Effector CD8-positive, alpha-beta T cell (primary cell): ENCODE data around the gene PARD3B.

Experiments used
- DNase-seq: peaks from one replicate; lab custom pipeline; 2025; lab: John Stamatoyannopoulos, UW

Gene PARD3B

DNA sequence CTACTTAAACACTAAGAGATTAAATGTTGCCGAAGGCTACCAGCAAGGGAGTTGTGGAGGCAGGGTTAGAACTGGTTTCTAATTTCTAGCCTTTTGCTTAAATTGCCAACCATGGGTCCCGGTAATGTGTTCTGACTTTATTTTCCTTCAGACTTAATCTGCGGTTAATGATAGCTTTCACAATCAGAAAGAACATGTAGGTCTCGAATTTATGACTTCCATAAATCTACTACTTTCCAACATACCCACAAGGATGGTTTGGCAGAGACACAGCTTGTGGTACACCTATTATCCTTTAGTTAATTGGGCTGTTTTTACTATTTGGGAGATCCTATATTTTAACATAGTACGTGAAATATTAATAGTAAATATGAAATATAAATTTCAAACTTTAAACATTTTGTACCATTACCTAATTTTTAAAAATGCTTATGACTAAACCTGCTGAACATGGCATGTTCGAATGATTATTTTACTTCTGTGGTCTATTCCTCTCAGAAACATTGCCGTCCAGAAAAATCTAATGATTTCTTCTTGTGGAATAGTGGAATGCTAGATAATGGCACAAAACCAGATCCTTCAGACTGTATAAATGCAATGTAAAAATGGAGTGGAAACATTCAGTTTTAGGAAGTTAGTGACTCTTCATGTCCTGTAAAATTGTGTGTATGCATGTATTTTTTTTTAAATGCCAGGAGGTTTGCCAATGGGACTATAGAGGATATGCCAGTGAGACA, 41.3 kb downstream of the PARD3B start:
- no peak for DNase-seq

DNA sequence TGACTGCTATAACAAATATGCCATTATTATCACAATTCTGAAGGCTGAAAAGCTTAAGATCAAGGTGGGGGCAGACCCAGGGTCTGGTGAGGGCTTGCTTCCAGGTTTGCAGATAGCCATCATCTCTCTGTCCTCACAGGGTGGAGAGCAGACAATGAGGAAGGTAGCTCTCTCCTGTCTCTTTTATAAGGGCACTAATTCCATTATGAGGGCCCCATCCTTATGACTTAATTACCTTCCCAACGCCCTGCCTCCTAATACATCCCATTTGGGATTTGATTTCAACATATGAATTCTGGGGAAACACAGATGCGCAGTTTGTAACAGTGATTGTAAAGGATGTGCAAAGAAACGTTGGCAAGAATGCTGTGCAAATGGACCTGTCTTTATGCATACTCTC, 44.8 kb downstream of the PARD3B start:
- DNase-seq: no peak

DNA sequence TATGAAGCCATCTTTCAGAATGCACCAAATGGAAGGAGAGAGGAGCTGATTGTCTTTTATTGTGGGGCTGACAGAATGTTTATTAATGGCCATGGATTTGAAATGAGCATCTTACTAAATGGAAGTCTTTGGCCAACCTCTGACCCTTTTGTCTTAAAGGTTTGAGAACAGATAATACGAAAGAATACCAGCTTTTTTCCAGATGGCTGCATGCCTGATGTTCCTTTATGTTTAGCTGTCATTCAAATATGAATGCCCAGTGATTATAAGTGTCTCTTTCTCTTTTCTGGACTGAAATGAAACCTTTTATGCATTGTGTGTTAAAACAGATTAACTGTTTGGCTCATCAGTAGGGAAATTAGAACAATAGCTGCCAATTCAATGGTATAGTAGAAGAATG, 46.0 kb downstream of the PARD3B start:
- DNase-seq: no peak

DNA sequence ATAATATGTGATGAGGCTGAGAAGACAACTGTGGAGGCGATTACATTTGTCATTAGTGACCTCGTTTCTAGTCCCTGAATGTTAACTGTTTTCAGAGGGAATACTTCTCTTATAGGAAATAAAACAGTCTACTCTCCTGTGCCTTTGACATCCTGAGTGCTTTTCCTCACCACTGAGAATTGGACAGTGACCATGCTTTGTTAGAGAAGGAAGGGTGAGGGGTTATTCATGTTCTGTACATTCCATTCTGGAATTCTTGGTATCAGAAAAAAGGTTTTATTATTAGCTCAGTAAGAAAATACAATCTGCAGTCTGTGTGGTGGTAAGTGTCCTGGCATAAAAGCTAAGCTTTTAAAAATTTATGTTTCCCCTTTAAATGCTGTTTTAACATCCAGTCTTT, 58.8 kb downstream of the PARD3B start:
- no peak for DNase-seq

DNA sequence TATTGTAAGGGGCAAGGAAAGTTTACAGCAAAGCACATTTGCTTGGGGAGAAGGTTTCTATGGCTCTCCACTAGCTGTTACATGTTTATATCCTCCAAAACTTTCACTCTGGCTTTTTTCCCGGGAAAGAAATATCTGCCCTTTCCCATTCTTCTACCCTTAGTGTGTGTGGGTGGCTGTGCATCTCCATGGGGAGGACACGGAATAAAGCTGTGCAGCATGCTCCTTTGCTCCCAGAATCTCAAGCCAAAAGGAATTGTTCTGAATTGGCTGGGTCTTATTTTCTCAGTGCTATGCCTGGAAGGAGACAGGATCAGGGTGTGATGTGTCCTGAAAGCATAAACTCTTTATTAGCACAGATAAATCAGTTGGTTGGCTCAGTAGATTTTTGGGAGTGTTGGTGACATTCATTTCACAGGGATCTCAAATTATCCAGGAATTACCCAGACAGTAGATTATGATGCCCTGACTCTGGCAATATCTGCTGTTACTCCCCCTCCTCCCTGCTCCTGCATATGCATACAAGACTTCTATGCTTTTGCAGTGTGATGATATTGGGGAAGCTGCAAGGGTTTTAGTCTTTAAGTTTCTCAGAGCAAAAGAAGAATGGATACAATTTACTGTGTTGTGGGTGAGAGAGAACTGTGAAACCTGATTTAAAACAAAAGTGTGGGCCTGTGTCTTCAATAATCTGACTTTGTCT, 63.1 kb downstream of the PARD3B start:
- no peak for DNase-seq

DNA sequence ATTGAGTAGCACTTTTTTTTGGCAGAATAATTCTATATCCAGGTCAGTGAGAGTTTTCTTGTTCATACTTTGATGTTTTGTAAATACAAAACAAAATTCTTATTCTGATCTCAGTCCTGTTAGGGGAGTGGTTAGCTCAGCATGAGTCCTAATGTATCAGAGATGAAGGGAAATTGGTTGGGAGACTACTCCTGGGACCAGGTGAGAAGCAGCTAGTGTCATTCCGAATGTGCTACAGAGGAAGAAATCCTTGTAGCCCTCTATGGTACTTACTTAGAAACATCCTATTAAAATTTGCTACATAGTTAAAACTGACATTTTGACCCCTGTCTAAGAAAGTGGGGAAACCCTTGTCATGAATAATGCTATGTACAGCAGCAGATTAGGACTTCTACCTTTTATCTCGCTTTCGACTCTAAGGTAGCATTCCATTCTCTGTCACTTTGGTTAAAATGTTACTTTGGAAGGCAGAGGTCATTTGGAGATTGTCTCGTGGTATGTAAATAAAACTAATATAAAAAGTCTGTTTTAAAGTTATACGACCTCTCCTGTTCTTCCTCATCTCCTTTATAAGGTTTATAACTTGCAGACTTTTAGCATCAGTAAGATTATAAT, 65.8 kb downstream of the PARD3B start:
- no peak for DNase-seq

DNA sequence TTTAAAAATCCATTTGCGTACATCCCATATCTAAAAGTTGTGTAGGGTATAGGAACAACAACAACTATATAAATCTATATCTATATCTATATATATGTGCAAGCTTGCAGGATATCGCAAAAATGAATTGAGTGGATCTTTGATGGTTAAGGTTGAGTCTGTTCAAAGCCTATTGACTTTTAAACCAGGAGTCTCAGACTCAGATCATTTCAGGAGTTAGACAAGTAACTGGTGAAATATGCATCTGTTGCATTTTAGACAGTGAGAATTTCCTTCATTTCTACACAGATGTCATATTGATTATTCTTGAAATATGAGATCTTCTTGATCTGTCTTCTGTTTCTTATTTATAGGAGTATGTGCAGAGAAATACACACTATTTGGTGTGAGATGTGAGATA, 66.5 kb downstream of the PARD3B start:
- DNase-seq: no peak

DNA sequence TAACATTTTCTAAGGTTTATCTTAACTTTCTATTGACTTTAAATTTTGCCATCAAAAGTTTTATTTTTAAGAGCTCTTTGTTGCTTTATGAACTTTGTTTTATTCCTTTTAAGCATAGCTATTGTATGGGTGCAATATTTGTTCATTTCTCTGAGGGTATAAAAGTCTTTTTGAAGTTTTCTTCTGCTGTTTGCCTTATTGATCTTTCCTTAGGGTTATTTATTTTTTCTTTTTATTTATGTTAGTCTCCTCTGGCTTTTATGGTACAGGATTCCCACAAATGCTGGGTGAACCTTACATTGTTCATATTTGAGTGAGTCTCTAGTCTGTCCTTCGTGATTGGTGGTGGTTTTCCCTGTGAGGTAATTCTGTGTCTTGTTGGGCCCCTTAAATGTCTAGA, 68.4 kb downstream of the PARD3B start:
- DNase-seq: no peak

DNA sequence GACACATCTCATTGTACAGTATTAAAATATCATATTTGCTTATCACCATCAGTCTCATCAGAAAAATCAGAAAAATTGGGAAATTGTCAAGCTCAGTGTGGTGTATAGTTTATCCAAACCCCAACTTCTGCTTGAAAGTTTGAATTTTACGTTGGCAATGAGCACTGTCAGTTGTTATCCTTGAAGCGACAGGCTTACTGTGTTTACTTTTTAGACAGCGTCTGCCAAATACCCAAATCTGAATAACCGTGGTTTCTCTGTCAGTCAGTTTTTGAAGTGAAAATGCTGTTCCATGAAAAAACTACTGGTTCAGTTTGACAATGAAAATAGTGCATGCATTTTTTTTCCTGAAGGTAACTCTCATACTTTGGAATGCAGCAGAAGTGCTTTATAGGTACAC, 70.2 kb downstream of the PARD3B start:
- no peak for DNase-seq

DNA sequence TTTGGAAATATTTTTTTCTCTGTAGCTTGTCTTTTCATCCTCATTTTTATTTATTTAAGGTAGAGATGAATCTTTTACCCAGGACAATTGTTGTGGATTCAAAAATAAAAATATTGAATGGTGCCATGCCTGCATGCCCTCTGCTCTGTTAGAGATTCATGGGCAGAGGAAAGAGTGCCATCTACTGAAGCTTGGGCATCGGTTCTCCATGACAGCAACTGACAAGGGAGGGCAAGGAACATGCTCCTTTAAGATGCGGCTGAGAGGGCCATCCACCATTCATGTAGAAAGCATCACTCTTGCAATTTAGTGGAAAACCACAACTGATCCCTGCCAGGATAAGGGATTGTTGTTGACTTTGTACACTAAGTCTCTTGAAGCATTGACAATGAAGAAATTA, 79.9 kb downstream of the PARD3B start:
- DNase-seq: no peak

DNA sequence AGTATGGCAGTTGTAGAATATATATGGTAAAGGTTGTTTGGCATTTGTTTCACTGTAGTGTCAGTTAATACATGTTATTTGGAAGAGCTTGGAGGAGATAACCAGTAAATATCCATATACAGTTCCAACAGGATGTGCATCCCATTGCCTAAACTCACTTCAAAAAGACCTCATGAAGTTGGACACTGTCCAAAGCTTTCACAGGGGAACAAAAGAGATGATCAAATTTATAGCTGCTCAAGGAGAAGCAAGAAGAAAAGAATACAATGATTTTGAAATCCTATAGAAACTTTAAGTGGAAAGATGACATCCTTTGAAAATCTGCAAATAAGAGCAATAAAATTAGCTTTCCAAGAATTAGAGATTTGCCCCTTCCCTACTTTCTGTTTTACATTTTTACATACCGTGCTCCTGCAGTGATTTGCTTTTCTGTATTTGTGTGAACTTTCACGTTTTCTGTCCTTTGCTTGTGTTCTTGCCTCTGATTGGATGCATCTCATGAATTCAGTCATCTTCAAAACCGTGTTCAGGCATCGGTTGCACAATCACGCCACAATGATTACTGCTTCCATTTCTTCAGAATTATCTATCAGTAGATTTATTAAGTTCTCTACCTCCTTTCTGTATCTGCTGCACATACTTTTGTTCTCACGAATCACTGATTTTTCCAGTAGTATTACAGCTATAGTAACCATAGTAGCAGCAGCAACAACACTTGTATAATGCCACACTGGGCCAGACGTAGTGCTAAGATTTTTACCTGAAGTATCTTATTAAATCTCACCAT, 83.8 kb downstream of the PARD3B start:
- DNase-seq: no peak

DNA sequence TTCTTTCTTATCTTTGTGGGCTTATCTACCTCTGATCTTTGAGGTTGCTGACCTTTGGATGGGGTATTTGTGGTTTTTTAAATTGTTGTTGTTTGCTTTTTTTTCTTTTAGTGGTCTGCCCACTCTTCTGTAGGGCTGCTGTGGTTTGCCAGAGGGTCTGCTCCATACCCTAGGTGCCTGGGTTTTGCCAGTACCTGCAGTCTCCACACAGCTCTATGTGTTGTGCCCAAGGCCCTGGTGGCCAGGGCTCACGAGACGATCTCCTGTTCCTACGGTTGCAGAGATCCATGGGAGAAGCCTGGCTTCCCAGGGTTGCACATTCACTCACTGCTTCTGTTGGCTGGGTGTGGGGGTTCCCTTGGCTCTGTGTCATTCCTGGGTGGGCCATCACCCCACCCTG, 87.1 kb downstream of the PARD3B start:
- no peak for DNase-seq

DNA sequence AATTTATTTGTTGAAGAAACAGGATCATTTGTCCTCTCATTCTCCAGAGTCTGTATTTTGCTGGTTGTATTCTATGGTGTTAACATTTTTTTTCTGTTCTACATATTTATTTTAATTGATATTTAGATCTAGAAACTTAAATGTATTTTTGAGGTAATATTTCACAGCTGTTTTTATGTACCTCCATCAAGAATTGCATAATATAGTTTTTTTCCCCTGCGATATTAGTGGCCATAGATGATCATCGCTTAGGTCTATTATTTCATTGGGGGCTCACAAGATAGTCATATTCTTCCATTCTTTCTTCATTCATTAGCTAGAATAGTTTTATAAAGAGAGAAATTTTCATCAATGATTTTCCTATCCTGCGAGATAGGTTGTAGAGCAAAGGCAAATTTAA, 89.3 kb downstream of the PARD3B start:
- no peak for DNase-seq

DNA sequence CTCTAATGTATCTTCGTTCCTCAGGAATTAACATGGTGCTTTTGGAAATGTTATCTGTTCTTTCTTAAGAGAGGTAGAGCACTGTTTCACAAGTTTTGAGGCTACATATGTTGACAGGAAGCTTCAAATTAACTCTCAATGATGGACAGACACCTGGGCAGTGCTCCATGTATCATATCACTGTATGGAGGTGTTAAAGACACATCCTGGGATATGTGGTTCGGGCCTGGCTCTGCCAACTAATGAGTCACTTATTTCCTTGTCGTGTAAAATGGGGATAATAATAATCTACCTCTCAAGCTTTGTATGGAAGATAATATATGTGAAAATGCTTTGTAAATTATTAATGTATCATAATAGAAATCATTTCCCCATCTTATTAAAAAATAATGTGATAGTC, 90.2 kb downstream of the PARD3B start:
- DNase-seq: no peak

DNA sequence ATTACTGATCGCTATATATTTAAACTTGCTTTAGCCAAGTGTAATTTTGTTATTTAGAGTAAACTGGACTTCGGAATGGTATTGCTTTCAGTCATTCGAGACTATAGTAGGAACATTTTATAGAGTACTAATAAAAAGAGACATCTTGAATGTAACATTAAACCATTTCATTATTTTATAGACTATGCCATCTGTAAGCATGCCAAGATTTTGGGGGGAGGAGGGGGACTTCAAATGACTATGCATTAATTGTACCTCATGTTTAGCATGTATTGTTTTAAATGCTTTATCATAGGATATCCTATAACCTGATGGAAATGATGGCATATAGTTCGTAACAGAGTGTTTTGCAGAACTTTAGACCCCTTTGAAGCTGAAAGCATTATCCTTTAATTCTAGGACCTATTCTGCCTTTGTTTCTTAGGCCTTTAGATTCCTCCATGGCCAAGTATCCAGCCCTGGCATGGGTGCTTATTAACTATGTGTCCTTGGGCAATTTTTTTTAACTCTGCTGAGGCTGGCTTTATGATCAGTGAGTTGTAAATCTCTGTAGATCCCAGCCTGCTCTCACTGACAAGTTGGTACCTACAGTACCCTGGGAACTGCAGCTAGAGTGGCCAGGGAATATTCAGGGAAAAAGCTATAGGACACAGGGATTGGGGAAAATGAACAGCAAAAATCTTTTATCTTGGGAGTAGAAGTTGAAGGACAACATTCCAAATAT, 93.4 kb downstream of the PARD3B start:
- DNase-seq: no peak

DNA sequence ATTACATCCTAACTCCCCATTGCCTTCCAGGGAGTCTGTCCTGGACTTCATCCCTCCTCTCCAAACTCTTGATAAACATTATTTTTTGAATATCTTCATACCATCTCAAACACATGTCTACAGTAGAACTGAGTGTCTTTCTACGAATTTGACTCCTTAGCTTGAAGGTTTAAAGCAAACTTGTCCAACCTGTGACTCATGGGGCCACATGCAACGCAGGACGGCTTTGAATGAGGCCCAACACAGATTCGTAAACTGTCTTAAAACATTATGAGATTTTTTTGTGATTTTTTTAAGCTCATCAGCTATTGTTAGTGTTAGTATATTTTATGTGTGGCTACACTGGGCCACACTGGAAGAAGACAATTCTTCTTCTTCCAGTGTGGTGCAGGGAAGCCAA, 98.1 kb downstream of the PARD3B start:
- DNase-seq: no peak

DNA sequence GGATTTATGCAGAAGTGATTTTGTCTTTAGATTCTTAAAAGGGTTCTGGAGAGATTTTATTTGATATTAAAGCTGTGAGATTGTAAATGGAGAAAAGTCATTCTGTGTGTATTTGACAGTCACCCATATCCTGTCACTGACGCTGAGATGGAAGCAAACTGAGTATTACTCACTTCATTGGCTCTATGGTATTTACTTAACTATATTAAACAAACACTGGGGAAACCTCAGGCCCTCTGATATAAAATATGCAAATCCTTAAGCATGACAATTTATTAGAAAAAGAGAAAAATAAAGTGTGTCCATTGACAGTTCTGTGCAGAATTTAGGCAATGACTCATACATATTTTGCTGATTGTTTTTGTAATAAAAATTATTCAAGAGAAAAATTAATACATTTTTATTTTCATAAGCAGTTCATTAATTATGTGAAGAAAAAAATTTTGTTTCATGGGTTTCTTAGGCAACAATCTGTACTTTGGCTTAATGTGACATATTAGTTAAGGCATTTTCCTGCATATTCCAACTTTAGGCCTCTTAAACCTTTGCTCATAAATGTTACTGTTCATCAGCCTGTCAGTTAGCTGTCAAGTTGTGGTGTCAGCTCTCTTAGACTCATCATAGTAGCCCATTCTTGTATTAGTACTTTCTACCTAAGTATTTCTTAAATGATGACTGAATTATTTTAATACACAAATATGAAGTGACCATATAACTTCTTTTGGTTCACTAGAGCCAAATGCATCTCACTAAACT, 99.9 kb downstream of the PARD3B start:
- no peak for DNase-seq

DNA sequence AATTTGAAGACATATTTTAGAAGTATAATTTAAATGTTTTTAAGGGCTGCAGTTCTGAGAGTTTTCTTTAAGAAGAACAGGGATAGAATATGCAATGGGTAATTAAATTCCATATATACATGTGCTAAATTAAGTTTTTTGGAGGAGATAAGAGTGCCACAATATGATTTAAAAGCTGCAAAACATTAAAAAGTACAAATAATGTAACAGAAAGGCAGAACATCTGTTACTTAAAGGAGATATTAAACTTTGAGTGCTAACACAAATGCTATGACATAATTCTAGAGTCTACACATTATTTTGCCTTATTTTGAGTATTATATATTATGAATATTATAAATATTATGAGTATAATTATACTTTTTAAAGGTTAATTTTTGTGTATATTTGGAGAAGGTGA, 102.4 kb downstream of the PARD3B start:
- no peak for DNase-seq

DNA sequence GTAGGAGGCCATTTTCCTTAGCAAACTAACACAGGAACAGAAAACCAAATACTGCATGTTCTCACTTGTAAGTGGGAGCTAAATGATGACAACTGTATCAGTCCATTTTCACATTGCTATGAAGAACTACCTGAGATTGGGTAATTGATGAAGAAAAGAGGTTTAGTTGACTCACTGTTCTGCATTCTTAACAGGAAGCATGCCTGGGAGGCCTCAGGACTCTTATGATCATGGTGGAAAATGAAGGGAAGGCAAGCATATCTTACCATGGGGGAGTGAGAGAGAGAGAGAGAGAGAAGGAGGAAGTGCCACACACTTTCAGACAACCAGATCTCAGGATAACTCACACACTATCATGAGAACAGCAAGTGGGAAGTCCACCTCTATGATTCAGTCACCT, 105.3 kb downstream of the PARD3B start:
- no peak for DNase-seq

DNA sequence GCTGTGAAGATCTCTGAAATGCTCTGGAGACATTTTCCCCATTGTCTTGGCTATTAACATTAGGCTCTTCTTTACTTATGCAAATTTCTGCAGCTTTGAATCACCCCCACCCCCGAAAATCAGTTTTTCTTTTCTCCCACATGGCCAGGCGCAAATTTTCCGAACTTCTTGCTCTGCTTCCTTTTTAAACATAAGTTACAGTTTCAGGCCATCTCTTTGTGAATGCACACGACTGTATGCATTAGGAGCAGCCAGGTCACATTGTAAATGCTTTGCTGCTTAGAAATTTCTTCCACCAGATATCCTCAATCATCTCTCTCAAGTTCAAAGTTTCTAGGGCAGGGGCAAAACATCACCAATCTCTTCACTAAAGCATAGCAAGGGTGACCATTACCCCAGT, 106.8 kb downstream of the PARD3B start:
- DNase-seq: no peak

DNA sequence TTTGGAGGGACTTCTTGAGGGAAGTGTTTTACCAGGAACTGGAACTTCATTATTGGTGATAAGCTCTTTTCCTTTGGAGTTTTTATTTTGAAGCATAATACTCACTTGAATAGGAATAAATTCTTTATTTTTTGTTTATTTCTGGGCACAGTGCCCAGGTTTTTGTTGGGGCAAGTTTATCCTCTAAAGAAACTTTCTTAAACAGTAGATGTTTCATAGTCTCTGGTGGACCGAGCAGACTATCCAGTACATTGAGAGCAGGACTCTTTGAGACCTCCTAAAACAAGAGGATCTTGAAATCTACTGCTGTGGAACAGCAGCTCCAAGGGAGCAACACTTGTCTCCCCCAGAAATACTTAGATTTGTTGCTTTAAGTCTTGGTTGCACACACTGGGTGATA, 109.4 kb downstream of the PARD3B start:
- no peak for DNase-seq
